HG03159 (cell line): ENCODE data around the gene TH.

Source experiments
- ATAC-seq: cut with Tn5 transposase; IDR thresholded peaks from one replicate; pipeline ENCODE4 v1.9.1; 2021; ENCODE audit warnings: mild to moderate bottlenecking, moderate library complexity; ENCODE audit not compliant: unreplicated experiment

The TH gene

DNA sequence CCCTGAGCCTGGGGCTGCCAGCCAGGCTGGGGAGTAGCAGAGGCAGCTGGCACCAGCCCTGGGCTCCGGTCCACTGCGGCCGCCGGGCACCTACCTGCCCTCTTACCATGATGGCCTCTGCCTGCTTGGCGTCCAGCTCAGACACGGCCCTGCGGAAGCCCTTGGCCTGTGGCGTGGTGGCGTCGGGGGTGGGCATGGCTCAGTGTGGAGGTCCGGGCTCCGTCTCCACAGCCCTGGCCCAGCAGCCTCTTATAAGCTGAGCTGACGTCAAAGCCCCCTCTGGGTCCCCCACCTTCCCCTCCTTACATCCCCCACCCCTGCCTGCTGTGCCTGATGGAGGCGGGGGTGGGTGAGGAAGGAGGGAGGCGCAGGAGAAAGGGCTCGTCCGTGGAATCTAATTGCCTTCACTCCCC lies at the start of gene TH:
TSS of gene TH (minus strand) at position 225 of the 413 bp plus-strand sequence. CDS start at position 196, 29 bp downstream.
- no peak for ATAC-seq

DNA sequence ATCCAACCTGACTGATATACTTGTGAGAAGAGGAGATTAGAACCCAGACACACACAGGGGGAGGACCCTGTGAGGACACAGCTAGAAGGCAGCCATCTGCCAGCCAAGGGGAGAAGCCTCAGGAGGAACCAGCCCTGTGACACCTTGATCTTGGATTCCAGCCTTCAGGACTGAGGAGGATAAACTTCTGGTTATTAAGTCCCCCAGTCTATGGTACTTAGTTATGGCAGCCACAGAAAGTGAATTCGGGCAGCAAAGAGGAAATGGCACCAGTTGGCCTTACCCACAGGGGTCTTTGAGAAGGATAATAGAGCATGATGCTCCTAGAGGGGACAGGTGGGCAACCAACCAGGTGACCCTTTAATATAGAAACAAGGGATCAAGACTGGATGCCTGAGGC lies 49.4 kb upstream of the TH start:
- no peak for ATAC-seq

DNA sequence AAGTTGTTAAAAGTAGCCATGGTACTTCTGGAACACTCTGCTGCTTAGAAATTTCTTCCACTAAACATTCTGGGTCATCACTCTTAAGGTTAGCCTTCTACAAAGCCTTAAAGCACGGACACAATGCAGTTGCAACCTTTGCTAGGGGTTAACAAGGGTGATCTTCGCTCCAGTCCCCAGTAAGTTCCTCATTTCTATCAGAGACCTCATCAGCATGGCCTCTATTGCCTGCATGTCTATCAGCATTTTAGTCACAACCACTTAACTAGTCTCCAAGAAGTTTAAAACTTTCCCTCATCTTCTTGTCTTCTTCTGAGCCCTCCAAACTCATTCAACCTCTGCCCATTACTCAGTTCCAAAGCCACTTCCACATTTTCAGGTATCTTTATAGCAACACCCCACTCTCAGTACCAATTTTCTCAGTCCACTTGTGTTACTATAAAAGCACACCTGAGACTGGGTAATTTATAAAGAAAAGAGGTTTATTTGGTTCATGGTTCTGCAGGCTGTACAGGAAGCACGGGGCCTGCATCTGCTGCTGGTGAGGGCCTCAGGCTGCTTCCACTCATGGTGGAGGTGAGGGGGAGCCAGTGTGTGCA lies 48.7 kb upstream of the TH start:
- ATAC-seq, result no peak

- no peak for ATAC-seq
These were observed 47.9 kb upstream of the TH start for GRCh38 chr11:2219318-2220017.

DNA sequence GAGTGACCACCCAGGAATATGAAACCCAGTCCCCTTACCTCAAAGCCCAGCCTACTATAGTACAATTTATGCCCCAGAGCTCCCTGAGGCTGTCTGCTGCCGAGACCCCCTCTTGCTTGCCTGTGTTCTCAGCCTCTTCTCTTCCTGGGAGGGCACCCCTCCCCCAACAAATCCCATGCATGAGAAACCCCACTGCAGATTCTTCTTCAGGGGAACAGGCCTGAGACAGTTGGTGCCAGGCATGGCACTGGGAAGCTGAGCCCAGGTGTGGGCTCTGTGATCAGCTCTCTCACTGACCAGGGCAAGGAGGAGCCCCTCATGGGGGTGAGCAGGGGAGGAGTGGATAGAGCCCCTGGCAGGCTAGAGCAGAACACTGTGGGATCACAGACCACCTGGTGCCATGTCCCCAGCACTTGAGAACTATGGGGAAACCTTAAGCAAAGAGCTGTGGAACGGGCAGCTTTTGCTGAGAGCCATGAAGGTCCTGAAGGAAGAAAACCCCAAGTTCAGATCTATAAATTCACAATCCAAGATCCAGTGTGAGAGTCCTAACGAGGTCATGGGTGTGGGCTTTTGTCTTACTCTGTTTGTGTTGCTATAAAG lies 46.5 kb upstream of the TH start:
- ATAC-seq, result no peak

DNA sequence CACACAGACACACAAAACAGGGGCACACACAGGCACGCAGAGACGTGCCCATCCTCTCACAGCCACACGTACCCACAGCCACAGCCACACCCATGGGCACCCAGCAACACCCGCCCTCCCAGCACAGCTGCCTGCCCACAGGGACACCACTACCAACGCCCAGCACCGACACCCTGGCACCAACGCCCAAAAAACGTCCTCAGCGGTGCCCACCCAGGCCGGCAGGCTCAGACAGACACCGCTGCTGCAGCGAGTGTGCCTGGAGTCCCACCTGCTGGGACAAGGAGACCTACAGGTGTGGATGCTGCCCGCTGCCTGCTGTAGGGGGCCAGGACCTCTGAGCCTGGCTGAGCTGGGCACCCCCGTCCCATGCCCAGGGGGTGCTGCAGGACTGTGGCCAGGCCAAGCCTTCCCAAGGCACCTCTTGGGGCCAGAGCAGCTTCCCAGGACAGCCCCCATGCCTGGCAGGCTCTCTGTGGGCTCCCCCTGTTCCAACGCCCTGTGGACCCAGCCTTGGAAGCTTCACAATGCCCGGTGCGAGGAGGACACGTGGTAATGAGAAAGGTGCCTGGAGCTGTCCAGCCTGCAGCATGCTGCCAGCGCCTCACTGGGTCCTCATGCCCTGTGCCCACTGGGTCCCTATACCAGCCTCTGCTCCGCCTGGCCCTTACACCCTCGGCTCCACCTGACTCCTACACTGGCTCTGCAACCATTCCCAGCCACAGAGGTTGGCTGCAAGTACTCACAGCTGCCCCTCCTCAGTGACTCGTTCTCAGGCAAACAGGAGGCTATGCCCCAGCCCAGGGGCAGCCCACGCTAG lies 45.8 kb upstream of the TH start:
- ATAC-seq, result no peak

- no peak for ATAC-seq
These were observed 44.9 kb upstream of the TH start for GRCh38 chr11:2216400-2217064.

DNA sequence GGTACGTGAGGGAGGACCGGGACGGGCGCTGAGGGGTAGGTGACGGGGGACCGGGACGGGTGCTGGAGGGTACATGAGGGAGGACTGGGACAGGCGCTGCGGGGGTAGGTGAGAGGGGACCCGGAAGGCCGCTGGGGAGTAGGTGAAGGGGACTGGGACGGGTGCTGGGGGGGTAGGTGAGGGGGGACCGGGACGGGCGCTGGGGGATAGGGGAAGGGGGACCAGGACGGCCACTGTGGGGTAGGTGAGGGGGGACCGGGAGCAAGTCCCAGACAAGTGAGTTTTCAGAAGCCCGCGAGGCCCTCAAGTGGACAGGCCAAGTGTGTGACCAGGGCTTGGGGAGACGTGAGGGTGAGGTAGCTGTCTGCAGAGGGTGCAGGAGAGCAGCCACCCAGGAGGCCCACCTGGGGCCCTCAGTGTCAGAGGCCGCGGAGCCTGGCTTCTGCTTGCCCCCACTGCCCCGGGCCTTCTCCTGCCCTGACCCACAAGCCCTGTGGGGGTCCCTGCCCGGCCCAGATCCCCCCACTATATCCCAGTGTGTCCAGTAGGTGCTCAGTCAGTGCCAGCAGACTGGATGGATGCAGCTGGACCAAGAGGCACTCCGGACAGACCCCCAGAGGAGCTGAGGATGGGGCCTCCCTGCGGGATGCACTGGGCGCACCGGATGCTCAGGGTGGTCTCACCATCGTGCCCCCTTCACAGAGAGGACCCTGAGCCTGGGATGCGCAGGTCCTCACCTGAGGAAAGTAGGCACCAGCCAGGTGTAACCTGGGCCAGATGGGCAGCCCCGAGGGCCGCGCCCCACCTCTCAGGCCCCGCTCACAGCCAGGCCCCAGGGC lies 44.2 kb upstream of the TH start:
- no peak for ATAC-seq

DNA sequence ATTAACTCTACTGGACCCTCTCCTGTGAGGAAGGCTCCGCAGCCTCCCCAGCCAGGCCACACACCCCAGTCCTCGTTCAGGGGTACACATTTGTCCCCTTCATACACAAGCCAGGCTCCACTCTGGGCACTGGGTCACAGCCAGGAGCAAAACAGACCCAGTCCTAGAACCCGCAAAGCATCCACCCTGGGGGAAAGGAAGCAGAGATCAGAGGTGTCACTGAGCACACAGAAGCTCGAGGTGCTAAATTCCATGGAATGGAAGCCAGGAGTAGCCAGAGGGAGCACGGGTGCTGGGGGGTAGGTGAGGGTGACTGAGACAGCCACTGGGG lies 43.6 kb upstream of the TH start:
- no peak for ATAC-seq

- ATAC-seq, result no peak
These were observed 43.1 kb upstream of the TH start for GRCh38 chr11:2214527-2215229.

GRCh38 chr11:2213890-2214526 lies 42.4 kb upstream of the TH start:
- ATAC-seq, result no peak

DNA sequence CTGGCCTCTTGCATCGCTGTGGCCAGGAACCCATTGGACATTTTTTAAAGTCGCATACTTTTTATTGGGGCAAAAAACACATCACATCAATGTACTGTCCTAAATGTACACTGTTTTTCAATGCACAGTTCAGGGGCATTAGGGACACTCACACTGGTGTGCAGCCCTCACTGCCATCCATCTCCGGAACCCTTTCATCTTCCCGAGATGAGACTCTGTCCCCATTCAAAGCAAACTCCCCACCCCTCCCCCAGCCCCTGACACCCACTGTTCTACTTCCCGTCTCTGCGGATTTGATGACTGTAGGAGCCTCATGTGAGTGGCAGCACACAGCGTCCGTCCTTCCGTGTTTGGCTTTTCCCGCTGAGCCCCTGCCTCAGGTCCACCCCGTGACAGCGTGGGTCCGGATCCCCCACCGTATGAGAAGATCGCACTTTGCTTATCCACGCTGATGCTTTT lies 41.8 kb upstream of the TH start:
- no peak for ATAC-seq

- ATAC-seq, result no peak
These were observed 41.0 kb upstream of the TH start for GRCh38 chr11:2212411-2213251.

DNA sequence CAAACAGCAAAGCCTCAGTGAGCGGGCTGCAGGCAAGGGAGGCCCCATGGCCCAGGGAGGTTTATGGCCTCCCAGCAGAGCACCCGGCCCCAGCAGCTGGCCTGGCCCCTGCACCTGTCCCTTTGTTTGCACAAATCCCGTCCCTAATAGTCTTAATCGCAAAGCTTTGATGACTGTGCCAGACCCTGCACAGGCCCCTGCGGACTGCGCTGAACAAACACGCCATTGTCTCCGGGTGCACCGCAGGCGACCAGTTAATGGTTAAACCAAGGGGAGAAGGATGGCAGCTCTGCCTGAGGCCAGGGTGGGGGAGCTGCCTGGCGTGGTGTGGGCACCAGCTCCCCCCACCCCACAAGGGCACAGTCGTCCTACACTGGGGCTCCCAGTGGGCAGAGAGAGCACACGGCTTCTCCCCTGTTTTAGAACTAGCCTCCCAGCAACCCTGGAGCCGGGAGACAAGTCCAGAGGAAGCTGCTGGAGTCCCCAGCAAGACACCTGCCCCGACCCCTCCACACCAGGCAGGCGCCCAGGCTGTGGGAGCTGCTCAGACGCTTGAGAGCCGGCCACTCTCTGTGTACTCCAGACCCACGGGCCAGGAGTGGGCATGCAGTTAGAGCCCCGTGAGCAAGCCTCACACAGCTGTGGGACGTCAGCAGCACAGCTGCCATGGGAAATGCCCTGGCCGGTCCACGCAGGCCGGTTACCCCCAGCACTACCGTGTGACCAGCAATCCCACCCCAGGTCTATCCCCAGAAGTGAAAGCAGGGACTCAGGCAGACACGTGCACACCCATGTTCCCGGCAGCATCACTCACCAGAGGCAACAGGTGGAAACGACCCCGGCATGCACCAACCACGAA lies 39.7 kb upstream of the TH start:
- ATAC-seq, result no peak

DNA sequence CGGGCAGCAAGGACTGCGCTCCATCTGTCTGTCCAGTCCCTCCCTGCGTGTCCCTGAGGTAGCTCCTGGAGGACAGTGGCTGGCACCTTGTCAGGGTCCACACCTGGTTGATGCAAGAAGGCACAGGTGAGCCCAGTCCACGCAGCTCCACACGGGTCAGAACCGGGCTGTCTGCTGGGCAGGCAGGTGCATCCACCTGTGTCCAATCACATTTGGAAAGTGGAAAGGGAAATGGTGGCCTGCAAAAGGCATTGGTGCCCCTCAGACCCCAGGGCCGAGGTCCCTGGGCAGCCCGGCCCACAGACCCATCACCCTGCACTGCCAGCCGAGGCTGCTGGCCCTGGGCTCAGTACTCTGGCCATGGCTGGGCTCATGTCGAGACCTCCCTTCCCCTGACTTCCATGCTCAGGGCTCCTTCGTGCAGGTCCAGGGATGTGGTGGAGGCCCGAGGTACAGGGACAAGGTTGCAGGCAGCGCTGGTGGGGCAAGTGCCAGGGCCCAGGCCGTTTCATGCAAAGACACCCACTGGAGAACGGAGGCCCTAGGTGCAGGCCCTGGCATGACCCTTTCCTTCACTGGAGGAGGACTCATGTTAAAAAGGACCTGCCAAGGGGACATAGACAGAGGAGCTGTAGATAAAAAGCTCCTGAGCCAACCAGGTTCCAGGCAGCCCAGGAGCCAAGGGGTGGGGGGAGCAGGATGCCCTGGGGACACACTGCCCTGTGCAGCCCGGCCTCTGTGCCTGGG lies 38.9 kb upstream of the TH start:
- ATAC-seq, result no peak

DNA sequence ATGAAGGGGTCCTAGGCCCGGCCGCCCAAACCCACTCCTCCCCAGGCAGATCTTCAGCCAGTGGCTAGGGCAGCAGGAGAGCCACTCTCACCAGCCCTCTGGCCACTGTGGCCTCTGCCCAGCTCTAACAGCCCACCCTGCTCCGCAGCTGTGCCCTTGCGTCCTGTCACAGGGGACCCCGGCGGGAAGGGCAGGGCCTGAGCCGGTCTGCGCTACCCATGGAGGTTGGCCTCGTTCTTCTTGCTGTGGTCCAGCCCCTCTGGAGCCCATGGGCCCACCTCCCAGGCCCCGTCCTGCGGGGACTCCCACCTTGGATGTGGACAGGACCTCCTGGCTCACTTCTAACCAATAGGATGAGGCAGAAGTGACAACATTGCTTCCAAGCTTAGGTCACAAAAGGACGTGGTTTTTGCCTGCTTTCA lies 38.3 kb upstream of the TH start:
- no peak for ATAC-seq
